ENCODE data around the gene WDR38.

GRCh38 chr9:124855566-124855943, 2.3 kb downstream of the WDR38 start:
- no peak for TF ChIP-seq CTCF (IDR thresholded peaks at IDR 0.05)
- TF ChIP-seq TCF7L2 (IDR thresholded peaks at IDR 0.05; ENCODE audit: low read depth, low read length), result no peak
- no peak for TF ChIP-seq SIN3A (IDR thresholded peaks at IDR 0.05; ENCODE audit: borderline replicate concordance, insufficient read depth, low read depth, low read length)
- TF ChIP-seq POLR2AphosphoS5 (IDR thresholded peaks at IDR 0.05; ENCODE audit: low read depth, low read length), result no peak
- TF ChIP-seq REST (IDR thresholded peaks at IDR 0.05; ENCODE audit: insufficient read depth in 1 of 2, low read depth in 2 of 2, low read length in 1 of 2), result no peak

Data from Panc1 (cell line).